ENCODE data around the gene KRTAP4-16.
"Not testable (repeated sequence)": the region's sequence is repeated elsewhere in the genome, so short reads cannot be mapped to it uniquely, and the experiment has no call there.

The KRTAP4-16 gene

GRCh38 chr17:41131979-41132378 is 30.0 kb upstream of the KRTAP4-16 start:
- Mint-ChIP-seq H3K36me3 (ENCODE audit: low read depth) (no peaks in the 10 kb centered on the region), H3K4me3 (no peak overlapping the region), H3K27me3 (ENCODE audit: low read depth) (peaks cover 7% of the 10 kb centered on the region), H3K27ac (no peak overlapping the region), H3K4me1 (no peaks in the 10 kb centered on the region), H3K9me3 (no peaks in the 10 kb centered on the region)
- no peak for TF ChIP-seq CTCF (IDR thresholded peaks at IDR 0.05; ENCODE audit: unreplicated experiment in 3 of 3)

DNA sequence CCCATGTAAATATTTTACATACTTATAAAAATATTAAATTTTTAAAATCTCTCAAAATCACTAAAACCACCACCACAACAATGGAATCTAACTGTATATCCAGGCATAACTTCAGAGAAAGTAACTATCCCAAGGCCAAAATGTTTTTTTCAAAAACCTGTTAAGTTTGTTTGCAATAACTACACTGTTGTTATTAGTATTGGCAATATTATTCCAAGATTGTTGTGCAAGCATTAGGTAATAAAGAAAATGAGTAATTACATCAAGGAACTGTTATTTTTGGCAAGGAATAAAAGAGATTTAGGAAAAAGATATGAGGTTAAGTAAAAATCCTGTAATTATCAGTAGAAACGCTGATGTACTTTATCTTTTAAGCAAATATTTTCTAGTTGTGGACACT is 25.4 kb upstream of the KRTAP4-16 start:
- Mint-ChIP-seq H3K4me1 (no peaks in the 10 kb centered on the region), H3K4me3 (no peak overlapping the region), H3K9me3 (peaks cover 3% of the 10 kb centered on the region), H3K27ac (no peak overlapping the region), H3K36me3 (ENCODE audit: low read depth) (no peaks in the 10 kb centered on the region), H3K27me3 (ENCODE audit: low read depth) (peaks cover 12% of the 10 kb centered on the region)
- no peak for TF ChIP-seq CTCF (IDR thresholded peaks at IDR 0.05; ENCODE audit: unreplicated experiment in 3 of 3)

- H3K27me3 Mint-ChIP-seq (ENCODE audit: low read depth): peaks cover 11% of the 10 kb centered on the region
- TF ChIP-seq CTCF (IDR thresholded peaks at IDR 0.05; ENCODE audit: unreplicated experiment in 3 of 3): no peak
- peaks cover 3% of the 10 kb centered on the region for H3K9me3 Mint-ChIP-seq
- no peaks in the 10 kb centered on the region for H3K36me3 Mint-ChIP-seq (ENCODE audit: low read depth)
- no peak overlapping the region for H3K4me3 Mint-ChIP-seq
- H3K4me1 Mint-ChIP-seq: no peaks in the 10 kb centered on the region
- no peak overlapping the region for H3K27ac Mint-ChIP-seq
Observed at GRCh38 chr17:41126412-41126811, 24.4 kb upstream of the KRTAP4-16 start.

- Mint-ChIP-seq H3K4me3 (no peak overlapping the region), H3K27me3 (ENCODE audit: low read depth) (peaks cover 9% of the 10 kb centered on the region), H3K4me1 (peaks cover 2% of the 10 kb centered on the region), H3K27ac (no peak overlapping the region), H3K36me3 (ENCODE audit: low read depth) (no peaks in the 10 kb centered on the region), H3K9me3 (peaks cover 3% of the 10 kb centered on the region)
- TF ChIP-seq CTCF (IDR thresholded peaks at IDR 0.05; ENCODE audit: unreplicated experiment in 3 of 3): no peak
Observed at GRCh38 chr17:41125064-41125463, 23.1 kb upstream of the KRTAP4-16 start.

DNA sequence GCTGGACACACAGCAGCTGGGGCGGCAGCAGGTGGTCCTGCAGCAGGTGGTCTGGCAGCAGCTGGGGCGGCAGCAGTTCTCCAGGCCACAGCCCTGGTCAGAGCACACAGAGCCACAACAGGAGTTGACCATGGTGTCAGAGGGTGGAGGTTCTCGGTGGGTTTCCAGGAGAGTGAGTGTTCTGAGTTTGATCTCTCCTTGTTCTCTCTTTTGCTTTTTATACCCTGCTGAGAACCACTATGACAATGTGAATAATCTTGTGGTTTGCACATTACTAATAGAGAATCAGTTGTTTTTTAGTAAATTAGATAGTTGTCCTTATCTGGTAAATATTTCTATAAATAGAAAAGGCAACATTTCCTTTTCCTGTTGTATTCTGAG is 22.0 kb upstream of the KRTAP4-16 start, which contains the start of gene KRTAP4-12:
TSS of gene KRTAP4-12 (minus strand) at position 192 of the 381 bp plus-strand sequence. CDS start at position 132, 60 bp downstream.
- H3K27me3 Mint-ChIP-seq (ENCODE audit: low read depth); H3K27ac Mint-ChIP-seq; H3K36me3 Mint-ChIP-seq (ENCODE audit: low read depth); H3K4me3 Mint-ChIP-seq; H3K4me1 Mint-ChIP-seq; H3K9me3 Mint-ChIP-seq: not testable (repeated sequence)

DNA sequence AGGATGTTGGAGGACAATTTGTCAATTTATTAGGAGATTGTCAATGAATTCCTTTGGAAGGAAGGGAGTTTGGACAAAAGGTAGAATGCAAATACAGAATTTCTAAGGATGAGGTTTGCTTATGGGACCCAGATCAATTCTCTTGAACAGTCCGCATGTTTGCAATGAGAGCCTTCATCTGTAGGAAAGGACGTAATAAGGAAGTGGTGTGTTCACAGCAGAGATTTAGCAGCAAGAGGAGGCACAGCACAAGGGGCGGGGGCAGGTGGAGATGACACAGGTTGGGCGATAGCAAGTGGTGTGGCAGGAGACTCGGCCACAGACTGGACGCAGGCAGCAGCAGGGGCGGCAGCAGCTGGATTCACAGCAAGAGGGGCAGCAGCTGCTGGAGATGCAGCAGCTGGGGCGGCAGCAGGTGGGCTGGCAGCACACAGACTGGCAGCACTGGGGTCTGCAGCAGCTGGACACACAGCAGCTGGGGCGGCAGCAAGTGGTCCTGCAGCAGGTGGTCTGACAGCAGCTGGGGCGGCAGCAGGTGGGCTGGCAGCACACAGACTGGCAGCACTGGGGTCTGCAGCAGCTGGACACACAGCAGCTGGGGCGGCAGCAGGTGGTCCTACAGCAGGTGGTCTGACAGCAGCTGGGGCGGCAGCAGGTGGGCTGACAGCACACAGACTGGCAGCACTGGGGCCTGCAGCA is 21.4 kb upstream of the KRTAP4-16 start:
- not testable (repeated sequence) for H3K36me3 Mint-ChIP-seq (ENCODE audit: low read depth)

DNA sequence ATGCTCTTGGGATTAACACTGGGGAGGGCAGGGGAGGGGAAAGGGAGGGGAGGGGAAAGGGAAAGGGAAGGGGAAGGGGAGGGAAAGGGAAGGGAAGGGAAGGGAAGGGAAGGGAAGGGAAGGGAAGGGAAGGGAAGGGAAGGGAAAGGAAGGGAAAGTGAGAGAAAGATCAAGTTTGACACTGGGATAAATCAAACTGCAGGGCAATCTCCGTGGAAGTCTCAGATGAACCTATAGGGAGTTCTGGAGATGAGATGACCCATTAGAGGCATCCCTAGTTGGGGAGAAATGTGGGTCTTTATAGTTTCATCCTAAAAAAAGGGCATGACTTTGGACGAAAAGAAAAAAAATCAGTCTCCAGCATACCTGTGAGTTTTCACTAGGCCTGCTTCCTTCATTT is 19.7 kb upstream of the KRTAP4-16 start:
- no peak overlapping the region for H3K4me3 Mint-ChIP-seq
- H3K4me1 Mint-ChIP-seq: peaks cover 16% of the 10 kb centered on the region
- H3K9me3 Mint-ChIP-seq: peaks cover 6% of the 10 kb centered on the region

More for the DNA sequence above, 21.4 kb upstream of the KRTAP4-16 start:
- not testable (repeated sequence) for H3K27me3 Mint-ChIP-seq (ENCODE audit: low read depth); H3K27ac Mint-ChIP-seq; H3K4me1 Mint-ChIP-seq; H3K9me3 Mint-ChIP-seq; H3K4me3 Mint-ChIP-seq

GRCh38 chr17:41119696-41120690 is 18.0 kb upstream of the KRTAP4-16 start:
- peaks cover 11% of the 10 kb centered on the region for H3K27me3 Mint-ChIP-seq (ENCODE audit: low read depth)
- H3K36me3 Mint-ChIP-seq (ENCODE audit: low read depth); H3K9me3 Mint-ChIP-seq: not testable (repeated sequence)
- peaks cover 16% of the 10 kb centered on the region for H3K4me1 Mint-ChIP-seq
- H3K27ac Mint-ChIP-seq: peak overlapping the region; percentile 28 to 73 (median 31)
- peak overlapping the region in 1 of 3 experiments; percentile 39 for H3K4me3 Mint-ChIP-seq

More for the DNA sequence above, 19.7 kb upstream of the KRTAP4-16 start:
- H3K27me3 Mint-ChIP-seq (ENCODE audit: low read depth): peaks cover 11% of the 10 kb centered on the region
- no peak for TF ChIP-seq CTCF (IDR thresholded peaks at IDR 0.05; ENCODE audit: unreplicated experiment in 3 of 3)
- H3K36me3 Mint-ChIP-seq (ENCODE audit: low read depth): no peaks in the 10 kb centered on the region
- no peak overlapping the region for H3K27ac Mint-ChIP-seq
